Peyer's patch (tissue), 4 donors: ENCODE results near the gene HMGB4.

Source experiments
- POLR2A ChIP-seq, 2 donors: fragments of 450-650 bp; IDR thresholded peaks; one replicate each; pipeline ENCODE4 v1.5.1; 2017; ENCODE audit warnings: antibody characterized with exemption in 2 of 2, mild to moderate bottlenecking in 2 of 2, moderate library complexity in 2 of 2
- TF ChIP-seq, protein P1 (sequence below), 6 experiments: fragments of 450-650 bp in 4 of 6; fragments of 200-600 bp in 2 of 6; sonication (generic) in 1 of 6; IDR thresholded peaks; one replicate each; pipeline ENCODE4 v1.5.1; 2017 to 2019; ENCODE audit warnings: antibody characterized with exemption in 6 of 6, mild to moderate bottlenecking in 3 of 6, moderate library complexity in 1 of 6

DNA sequence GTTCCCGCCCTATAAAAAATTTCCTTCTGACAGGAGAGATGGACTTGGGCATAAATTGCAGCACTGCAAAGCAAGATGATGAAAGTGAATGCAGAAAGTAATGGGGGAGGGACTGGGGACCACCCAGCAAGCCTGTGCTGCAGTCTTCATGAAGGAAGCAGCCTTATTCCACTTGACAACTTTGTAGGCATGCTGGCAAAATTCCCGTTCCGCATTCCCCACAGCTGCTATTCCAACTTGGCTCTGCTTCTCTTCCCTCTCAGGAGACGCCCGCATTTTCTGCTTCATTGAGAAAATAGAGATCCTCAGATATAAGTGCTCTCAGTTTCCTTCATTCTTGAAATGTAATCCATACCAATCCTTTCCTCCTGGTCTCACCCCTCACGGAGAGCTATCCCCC is 2.4 kb downstream of the HMGB4 start:
- TF ChIP-seq, protein P1, sequence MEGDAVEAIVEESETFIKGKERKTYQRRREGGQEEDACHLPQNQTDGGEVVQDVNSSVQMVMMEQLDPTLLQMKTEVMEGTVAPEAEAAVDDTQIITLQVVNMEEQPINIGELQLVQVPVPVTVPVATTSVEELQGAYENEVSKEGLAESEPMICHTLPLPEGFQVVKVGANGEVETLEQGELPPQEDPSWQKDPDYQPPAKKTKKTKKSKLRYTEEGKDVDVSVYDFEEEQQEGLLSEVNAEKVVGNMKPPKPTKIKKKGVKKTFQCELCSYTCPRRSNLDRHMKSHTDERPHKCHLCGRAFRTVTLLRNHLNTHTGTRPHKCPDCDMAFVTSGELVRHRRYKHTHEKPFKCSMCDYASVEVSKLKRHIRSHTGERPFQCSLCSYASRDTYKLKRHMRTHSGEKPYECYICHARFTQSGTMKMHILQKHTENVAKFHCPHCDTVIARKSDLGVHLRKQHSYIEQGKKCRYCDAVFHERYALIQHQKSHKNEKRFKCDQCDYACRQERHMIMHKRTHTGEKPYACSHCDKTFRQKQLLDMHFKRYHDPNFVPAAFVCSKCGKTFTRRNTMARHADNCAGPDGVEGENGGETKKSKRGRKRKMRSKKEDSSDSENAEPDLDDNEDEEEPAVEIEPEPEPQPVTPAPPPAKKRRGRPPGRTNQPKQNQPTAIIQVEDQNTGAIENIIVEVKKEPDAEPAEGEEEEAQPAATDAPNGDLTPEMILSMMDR (IDR thresholded peaks at IDR 0.05), result no peak
- no peak for TF ChIP-seq POLR2A (IDR thresholded peaks at IDR 0.05)
